Loucy (cell line): ENCODE data around the gene EPYC.

ENCODE experiments used
- EZH2phosphoT487 ChIP-seq: fragments of 200-600 bp; IDR thresholded peaks from 2 replicates; pipeline ENCODE4 v1.6.1; 2018; ENCODE audit warnings: antibody characterized with exemption, mild to moderate bottlenecking, moderate library complexity, borderline replicate concordance
- TF ChIP-seq, protein P1 (sequence below): fragments of 200-600 bp; sonication (generic); conservative IDR thresholded peaks from 2 replicates; pipeline ENCODE4 v1.5.1; 2014; ENCODE audit warnings: mild to moderate bottlenecking, antibody characterized with exemption, low read length

DNA sequence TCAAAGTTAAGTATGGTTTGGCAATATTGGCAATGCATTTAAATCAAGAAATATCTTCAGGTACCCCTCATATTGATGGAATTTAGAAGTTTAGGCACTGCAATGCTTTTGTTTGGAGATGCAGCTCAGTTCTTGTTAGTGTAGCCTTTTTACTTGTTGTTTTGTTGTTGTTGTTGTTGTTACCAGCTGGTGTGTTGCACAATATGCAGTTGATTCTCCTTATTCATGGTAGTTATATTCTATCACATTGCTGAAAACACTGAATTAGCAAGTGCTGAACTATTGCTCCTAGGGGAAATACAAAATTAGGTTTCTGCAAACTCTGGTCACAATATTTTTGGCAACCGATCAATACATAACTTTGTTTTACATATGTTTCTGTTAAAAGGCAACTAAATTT, 84.5 kb downstream of the EPYC start:
- TF ChIP-seq, protein P1, sequence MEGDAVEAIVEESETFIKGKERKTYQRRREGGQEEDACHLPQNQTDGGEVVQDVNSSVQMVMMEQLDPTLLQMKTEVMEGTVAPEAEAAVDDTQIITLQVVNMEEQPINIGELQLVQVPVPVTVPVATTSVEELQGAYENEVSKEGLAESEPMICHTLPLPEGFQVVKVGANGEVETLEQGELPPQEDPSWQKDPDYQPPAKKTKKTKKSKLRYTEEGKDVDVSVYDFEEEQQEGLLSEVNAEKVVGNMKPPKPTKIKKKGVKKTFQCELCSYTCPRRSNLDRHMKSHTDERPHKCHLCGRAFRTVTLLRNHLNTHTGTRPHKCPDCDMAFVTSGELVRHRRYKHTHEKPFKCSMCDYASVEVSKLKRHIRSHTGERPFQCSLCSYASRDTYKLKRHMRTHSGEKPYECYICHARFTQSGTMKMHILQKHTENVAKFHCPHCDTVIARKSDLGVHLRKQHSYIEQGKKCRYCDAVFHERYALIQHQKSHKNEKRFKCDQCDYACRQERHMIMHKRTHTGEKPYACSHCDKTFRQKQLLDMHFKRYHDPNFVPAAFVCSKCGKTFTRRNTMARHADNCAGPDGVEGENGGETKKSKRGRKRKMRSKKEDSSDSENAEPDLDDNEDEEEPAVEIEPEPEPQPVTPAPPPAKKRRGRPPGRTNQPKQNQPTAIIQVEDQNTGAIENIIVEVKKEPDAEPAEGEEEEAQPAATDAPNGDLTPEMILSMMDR = no peak
- no peak for TF ChIP-seq EZH2phosphoT487
